ENCODE measurements around the gene ALDH1L1. TPM values are rescaled to one million over a fixed set of nuclear protein-coding genes. Genes with fewer than 3 reads are reported as not detected.

ALDH1L1 gene
- total and polyA plus RNA-seq, 2 of the 8 experiments (the other 6 are each of a cell fraction or from before 2014, with no cell fraction given): 0.98 to 1.6 TPM

DNA sequence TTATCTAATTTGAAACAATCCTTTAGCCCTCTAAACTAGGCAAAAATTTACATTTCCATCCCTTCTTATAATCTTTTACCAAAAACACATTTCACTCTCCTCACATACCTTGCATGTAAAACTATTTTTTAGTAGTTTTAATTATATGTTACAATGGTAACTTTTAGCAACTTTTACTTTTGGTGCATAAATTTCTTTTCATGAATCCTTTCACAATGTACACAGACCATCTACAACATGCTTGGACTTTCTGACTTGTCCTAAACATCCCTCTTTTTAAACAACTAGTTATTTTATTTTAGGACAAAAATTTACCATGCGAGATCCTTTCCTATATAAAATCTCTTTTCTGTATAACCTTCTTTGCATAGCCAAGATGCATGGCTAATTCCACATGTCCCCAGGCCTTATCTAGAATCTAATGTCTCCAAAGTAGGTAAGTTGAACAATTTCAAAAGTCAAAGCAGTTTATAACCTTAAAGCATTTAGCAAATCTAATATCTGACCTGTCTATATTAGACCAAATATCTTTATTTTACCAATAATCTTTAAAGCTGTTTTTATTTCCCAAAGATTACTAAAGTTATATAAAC is 14.4 kb upstream of the ALDH1L1 start:
- WGBS, 2 experiments (ENCODE audit: extremely low coverage in 1 of 2, insufficient coverage in 1 of 2, insufficient read length in 1 of 2, insufficient replicate concordance in 2 of 2, low coverage in 1 of 2, low lambda C conversion rate in 2 of 2, missing lambda C conversion rate in 1 of 2): 83% methylated on average over 1 of the region's 1 CpG; no CpG with 5 or more reads in 1 of the 2 experiments
- no peak for TF ChIP-seq NRF1 (IDR thresholded peaks at IDR 0.05; ENCODE audit: low read depth, low read length)
- TF ChIP-seq, protein P1, sequence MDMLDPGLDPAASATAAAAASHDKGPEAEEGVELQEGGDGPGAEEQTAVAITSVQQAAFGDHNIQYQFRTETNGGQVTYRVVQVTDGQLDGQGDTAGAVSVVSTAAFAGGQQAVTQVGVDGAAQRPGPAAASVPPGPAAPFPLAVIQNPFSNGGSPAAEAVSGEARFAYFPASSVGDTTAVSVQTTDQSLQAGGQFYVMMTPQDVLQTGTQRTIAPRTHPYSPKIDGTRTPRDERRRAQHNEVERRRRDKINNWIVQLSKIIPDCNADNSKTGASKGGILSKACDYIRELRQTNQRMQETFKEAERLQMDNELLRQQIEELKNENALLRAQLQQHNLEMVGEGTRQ (IDR thresholded peaks at IDR 0.05; ENCODE audit: low read length): no peak
- no peak for TF ChIP-seq BACH1 (IDR thresholded peaks at IDR 0.05; ENCODE audit: low read length)
- TF ChIP-seq SAP30 (IDR thresholded peaks at IDR 0.05; ENCODE audit: insufficient read depth, insufficient replicate concordance, low read length): no peak

More for the DNA sequence above, 14.4 kb upstream of the ALDH1L1 start:
- Histone ChIP-seq H3K9me3 (ENCODE audit: insufficient read depth in 2 of 2, low read depth in 1 of 2, low read length in 1 of 2) (peaks cover 14 to 30% of the 10 kb centered on the region in 2 experiments), H4K8ac (ENCODE audit: extremely low read depth, insufficient read depth, low read length) (no peak overlapping the region), H2BK5ac (ENCODE audit: low read depth, low read length) (no peak overlapping the region), H3K4ac (replicated peaks; ENCODE audit: insufficient read length, low read depth, low read length) (no peak overlapping the region), H3K27me3 (replicated peaks in 1 of 4; ENCODE audit: control insufficient read depth in 3 of 4, extremely low read depth in 1 of 4, insufficient read depth in 3 of 4, low read length in 3 of 4) (no peaks in the 10 kb centered on the region), H3K4me2 (ENCODE audit: insufficient read depth in 1 of 2, low read depth in 2 of 2, low read length in 2 of 2) (no peak overlapping the region), H2BK20ac (ENCODE audit: low read length) (no peak overlapping the region), H3K56ac (replicated peaks; ENCODE audit: insufficient read length, low read depth, low read length) (no peak overlapping the region), H3K23ac (ENCODE audit: insufficient read length) (no peak overlapping the region), H2BK15ac (ENCODE audit: low read length) (no peak overlapping the region), H3K79me2 (ENCODE audit: control insufficient read depth in 1 of 2, insufficient read depth in 2 of 2, low read length in 2 of 2) (no peaks in the 10 kb centered on the region), H3K18ac (ENCODE audit: extremely low read depth, low read length) (no peak overlapping the region), H4K5ac (ENCODE audit: insufficient read length, low read depth, low read length) (no peak overlapping the region), H4K91ac (replicated peaks; ENCODE audit: insufficient read length, low read length) (no peak overlapping the region), H3K27ac (ENCODE audit: low read depth, low read length) (no peak overlapping the region), H3K14ac (ENCODE audit: insufficient read length) (no peak overlapping the region), H3K79me1 (ENCODE audit: low read depth, low read length) (no peaks in the 10 kb centered on the region), H2AFZ (ENCODE audit: low read length) (no peak overlapping the region), H4K20me1 (replicated peaks in 1 of 2; ENCODE audit: control insufficient read depth in 1 of 2, insufficient read depth in 2 of 2, low read length in 2 of 2) (no peaks in the 10 kb centered on the region), H2BK12ac (ENCODE audit: low read depth, low read length) (no peak overlapping the region), H3K36me3 (ENCODE audit: control insufficient read depth in 2 of 4, insufficient read depth in 4 of 4, low read length in 3 of 4) (no peaks in the 10 kb centered on the region), H3K4me3 (ENCODE audit: extremely low read depth in 1 of 4, insufficient read depth in 2 of 4, low read depth in 3 of 4, low read length in 4 of 4) (no peak overlapping the region), H2BK120ac (replicated peaks; ENCODE audit: low read depth, low read length) (no peak overlapping the region), H3K4me1 (replicated peaks in 1 of 4; ENCODE audit: control insufficient read depth in 3 of 4, insufficient read depth in 4 of 4, low read length in 3 of 4) (no peaks in the 10 kb centered on the region), H2AK5ac (ENCODE audit: low read depth, low read length) (no peak overlapping the region), H3K9ac (replicated peaks in 1 of 4; ENCODE audit: extremely low read depth in 1 of 4, low read depth in 3 of 4, low read length in 3 of 4) (no peak overlapping the region), H3K23me2 (ENCODE audit: low read depth, low read length) (no peaks in the 10 kb centered on the region)
- ChIA-PET CTCF (ENCODE audit: partially characterized antibody) (interaction anchor here (3.9 to 5.3 kb wide), 2 partner anchors 9 to 13 kb away, joined by 12 to 39 read pairs; no protein-coding TSS in a partner anchor), POLR2A (ENCODE audit: partially characterized antibody) (no interaction called here)
- FAIRE-seq: no peak
- no peak for DNase-seq (ENCODE audit: low read depth in 1 of 2, low spot score in 2 of 2)
